PC-9 (cell line): ENCODE measurements around the gene ITGA6. TPM values are rescaled to one million over a fixed set of nuclear protein-coding genes. Genes with fewer than 3 reads are reported as not detected.

Experiments used
- BruUV-seq: library from RNA; stranded (reverse); fragments of 400-500 nt; replicated peaks from 2 replicates; lab custom pipeline; 2021; lab: Mats Ljungman, UMichigan
- CTCF ChIA-PET: fragments of 300-600 bp; sonication (Branson Sonifier 250); formaldehyde crosslinking; loops from one replicate; lab custom pipeline; 2022; ENCODE audit warnings: antibody characterized with exemption; lab: Charles Lee
- POLR2A ChIA-PET: fragments of 300-600 bp; sonication (Branson Sonifier 250); formaldehyde crosslinking; loops from one replicate; lab custom pipeline; 2022; ENCODE audit warnings: antibody characterized with exemption; ENCODE audit not compliant: unreplicated experiment; lab: Charles Lee
- DNase-seq, 2 experiments: peaks; one replicate each; pipeline versions ENCODE4 v3.0.0 to v3.0.0-alpha.2; 2015 to 2022; ENCODE audit warnings: mixed read lengths in 1 of 2
- H2AFZ ChIP-seq: fragments of 200-600 bp; sonication (generic); 2 replicates; pipeline ENCODE4 v1.8.1; 2017; ENCODE audit warnings: antibody characterized with exemption
- H3F3A ChIP-seq: fragments of 200-600 bp; sonication (generic); 2 replicates; pipeline ENCODE4 v1.8.1; 2017; ENCODE audit warnings: antibody characterized with exemption, mild to moderate bottlenecking, low read depth; ENCODE audit not compliant: insufficient read depth
- H3K27ac ChIP-seq: fragments of 200-600 bp; sonication (generic); 2 replicates; pipeline ENCODE4 v1.6.1; 2016; ENCODE audit warnings: mixed run types
- H3K27me3 ChIP-seq: fragments of 200-600 bp; sonication (generic); 2 replicates; pipeline ENCODE4 v1.6.1; 2016; ENCODE audit warnings: low read depth, mixed run types; ENCODE audit not compliant: insufficient read depth
- H3K36me3 ChIP-seq: fragments of 200-600 bp; sonication (generic); 2 replicates; pipeline ENCODE4 v1.6.1; 2016; ENCODE audit warnings: low read depth, mixed run types
- H3K4me1 ChIP-seq: fragments of 200-600 bp; sonication (generic); replicated peaks from 2 replicates; pipeline ENCODE4 v1.6.1; 2016; ENCODE audit warnings: mixed run types; ENCODE audit not compliant: insufficient read depth
- H3K4me2 ChIP-seq: fragments of 200-600 bp; sonication (generic); 2 replicates; pipeline ENCODE4 v1.6.1; 2017; ENCODE audit warnings: mixed run types
- H3K4me3 ChIP-seq: fragments of 200-600 bp; sonication (generic); 2 replicates; pipeline ENCODE4 v1.6.1; 2016; ENCODE audit warnings: mixed run types
- H3K79me2 ChIP-seq: fragments of 200-600 bp; sonication (generic); 2 replicates; pipeline ENCODE4 v1.6.1; 2017; ENCODE audit warnings: low read depth, mixed run types
- H3K9me2 ChIP-seq: fragments of 200-600 bp; sonication (generic); 2 replicates; pipeline ENCODE4 v1.8.1; 2017; ENCODE audit warnings: mild to moderate bottlenecking; ENCODE audit not compliant: insufficient read depth
- H3K9me3 ChIP-seq: fragments of 200-600 bp; sonication (generic); 2 replicates; pipeline ENCODE4 v1.8.1; 2016; ENCODE audit warnings: low read depth; ENCODE audit not compliant: insufficient read depth
- H4K20me1 ChIP-seq: fragments of 200-600 bp; sonication (generic); 2 replicates; pipeline ENCODE4 v1.8.1; 2017; ENCODE audit not compliant: insufficient read depth
- EZH2 ChIP-seq: fragments of 200-600 bp; sonication (generic); IDR thresholded peaks from 2 replicates; pipeline ENCODE4 v1.8.0; 2017; ENCODE audit warnings: antibody characterized with exemption, low read depth
- intact Hi-C: fragments of 100-400 bp; cut with micrococcal nuclease; formaldehyde crosslinking; loops from one replicate; pipeline ENCODE4 v1.10.0; 2022; ENCODE audit not compliant: unreplicated experiment
- total RNA-seq: library from RNA; stranded (reverse); gene quantifications from 2 replicates; pipeline ENCODE4 v1.2.3, GENCODE V29; 2021
- TF ChIP-seq, protein P1 (sequence below): fragments of 200-600 bp; sonication (generic); conservative IDR thresholded peaks from 2 replicates; pipeline ENCODE4 v1.6.1; 2017; ENCODE audit warnings: mixed run types, antibody characterized with exemption, mild to moderate bottlenecking, moderate library complexity

ITGA6 gene
- total RNA-seq, 1 experiment from 2014 or later: 213 TPM

- no peak overlapping the region for H3K4me2 ChIP-seq
- no peaks in the 10 kb centered on the region for H3K9me3 ChIP-seq
- H3K4me3 ChIP-seq: no peak overlapping the region
- intact Hi-C loops: no loop called here
- H2AFZ ChIP-seq: no peak overlapping the region
- POLR2A ChIA-PET: no interaction called here
- H3K4me1 ChIP-seq: no peaks in the 10 kb centered on the region
- no peaks in the 10 kb centered on the region for H3K36me3 ChIP-seq
- no peak overlapping the region for H3K27ac ChIP-seq
- H3K79me2 ChIP-seq: no peaks in the 10 kb centered on the region
- TF ChIP-seq, protein P1, sequence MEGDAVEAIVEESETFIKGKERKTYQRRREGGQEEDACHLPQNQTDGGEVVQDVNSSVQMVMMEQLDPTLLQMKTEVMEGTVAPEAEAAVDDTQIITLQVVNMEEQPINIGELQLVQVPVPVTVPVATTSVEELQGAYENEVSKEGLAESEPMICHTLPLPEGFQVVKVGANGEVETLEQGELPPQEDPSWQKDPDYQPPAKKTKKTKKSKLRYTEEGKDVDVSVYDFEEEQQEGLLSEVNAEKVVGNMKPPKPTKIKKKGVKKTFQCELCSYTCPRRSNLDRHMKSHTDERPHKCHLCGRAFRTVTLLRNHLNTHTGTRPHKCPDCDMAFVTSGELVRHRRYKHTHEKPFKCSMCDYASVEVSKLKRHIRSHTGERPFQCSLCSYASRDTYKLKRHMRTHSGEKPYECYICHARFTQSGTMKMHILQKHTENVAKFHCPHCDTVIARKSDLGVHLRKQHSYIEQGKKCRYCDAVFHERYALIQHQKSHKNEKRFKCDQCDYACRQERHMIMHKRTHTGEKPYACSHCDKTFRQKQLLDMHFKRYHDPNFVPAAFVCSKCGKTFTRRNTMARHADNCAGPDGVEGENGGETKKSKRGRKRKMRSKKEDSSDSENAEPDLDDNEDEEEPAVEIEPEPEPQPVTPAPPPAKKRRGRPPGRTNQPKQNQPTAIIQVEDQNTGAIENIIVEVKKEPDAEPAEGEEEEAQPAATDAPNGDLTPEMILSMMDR: no peak; the same call in 1 of the 2 replicates
- no peak for TF ChIP-seq EZH2
- no peaks in the 10 kb centered on the region for H3F3A ChIP-seq
- no peaks in the 10 kb centered on the region for H4K20me1 ChIP-seq
- H3K27me3 ChIP-seq: no peaks in the 10 kb centered on the region
- no peak for DNase-seq
- CTCF ChIA-PET: no interaction called here
- no TSS peak for BruUV-seq
- H3K9me2 ChIP-seq: no peaks in the 10 kb centered on the region
Measured at GRCh38 chr2:172398440-172398839, 28.9 kb upstream of the ITGA6 start.

- no peaks in the 10 kb centered on the region for H4K20me1 ChIP-seq
- no peaks in the 10 kb centered on the region for H3K9me3 ChIP-seq
- H3F3A ChIP-seq: no peaks in the 10 kb centered on the region; the same call in 1 of the 2 replicates
- H3K9me2 ChIP-seq: no peaks in the 10 kb centered on the region
- ChIA-PET POLR2A (interaction anchor here (0.5 kb wide), 1 partner anchor 568 kb away, joined by 6 read pairs; no protein-coding TSS in a partner anchor), CTCF (interaction anchor here (0.6 kb wide), 1 partner anchor 223 kb away, joined by 3 read pairs; no protein-coding TSS in a partner anchor)
- BruUV-seq: no TSS peak
- H3K27ac ChIP-seq: no peak overlapping the region
- TF ChIP-seq, protein P1: no peak
- no peak for TF ChIP-seq EZH2
- no peak overlapping the region for H2AFZ ChIP-seq
- no peaks in the 10 kb centered on the region for H3K4me1 ChIP-seq
- no peaks in the 10 kb centered on the region for H3K36me3 ChIP-seq
- H3K79me2 ChIP-seq: no peaks in the 10 kb centered on the region
- no peaks in the 10 kb centered on the region for H3K27me3 ChIP-seq
- DNase-seq: no peak
- no peak overlapping the region for H3K4me2 ChIP-seq
- intact Hi-C loops: no loop called here
- H3K4me3 ChIP-seq: no peak overlapping the region
Measured at GRCh38 chr2:172399765-172400164, 27.6 kb upstream of the ITGA6 start.

GRCh38 chr2:172402198-172402597, 25.2 kb upstream of the ITGA6 start:
- H3K4me3 ChIP-seq: no peak overlapping the region
- no peaks in the 10 kb centered on the region for H4K20me1 ChIP-seq
- no peaks in the 10 kb centered on the region; the same call in 1 of the 2 replicates for H3K4me1 ChIP-seq
- H3K27me3 ChIP-seq: no peaks in the 10 kb centered on the region
- H3K4me2 ChIP-seq: no peak overlapping the region
- intact Hi-C loops: no loop called here
- BruUV-seq: no TSS peak
- H3K9me2 ChIP-seq: no peaks in the 10 kb centered on the region
- H3K9me3 ChIP-seq: no peaks in the 10 kb centered on the region
- no peaks in the 10 kb centered on the region for H3K79me2 ChIP-seq
- ChIA-PET POLR2A (no interaction called here), CTCF (no interaction called here)
- no peaks in the 10 kb centered on the region; the same call in 1 of the 2 replicates for H3F3A ChIP-seq
- no peak for DNase-seq
- no peak for TF ChIP-seq EZH2
- TF ChIP-seq, protein P1: no peak
- no peaks in the 10 kb centered on the region for H3K36me3 ChIP-seq
- H3K27ac ChIP-seq: no peak overlapping the region
- no peak overlapping the region for H2AFZ ChIP-seq
